ENCODE results near the gene GRHPR.

The GRHPR gene

GRCh38 chr9:37480759-37481158 lies 58.3 kb downstream of the GRHPR start:
- no peak for DNase-seq (ENCODE audit: low read depth)
- no peak overlapping the region for H3K4me3 ChIP-seq (ENCODE audit: low read length)
- no peak for TF ChIP-seq CTCF (conservative IDR thresholded peaks at IDR 0.05; ENCODE audit: low read depth, low read length)

GRCh38 chr9:37485389-37486255 lies 63.1 kb downstream of the GRHPR start, which contains the start of gene POLR1E:
TSS of gene POLR1E (plus strand) at chr9:37485948. CDS start at chr9:37486048, 100 bp downstream.
- peak; percentile 68 for DNase-seq (ENCODE audit: low read depth)
- H3K4me3 ChIP-seq (ENCODE audit: low read length) = peak within 1 kb of the TSS; percentile 89

GRCh38 chr9:37486256-37486615 lies 63.7 kb downstream of the GRHPR start:
- no peak for TF ChIP-seq CTCF (conservative IDR thresholded peaks at IDR 0.05; ENCODE audit: low read depth, low read length)
- no peak for DNase-seq (ENCODE audit: low read depth)
- H3K4me3 ChIP-seq (ENCODE audit: low read length) = peak overlapping the region; percentile 89

More at GRCh38 chr9:37485389-37486255, 63.1 kb downstream of the GRHPR start, which contains the start of gene POLR1E:
- no peak for TF ChIP-seq CTCF (conservative IDR thresholded peaks at IDR 0.05; ENCODE audit: low read depth, low read length)

Data from retinal pigment epithelial cell (primary cell).